HG02981 (cell line): Measurements from ENCODE around the gene ACAP2.

Experiments
- ATAC-seq: cut with Tn5 transposase; IDR thresholded peaks from one replicate; pipeline ENCODE4 v1.9.1; 2021; ENCODE audit warnings: mild to moderate bottlenecking, moderate library complexity; ENCODE audit not compliant: unreplicated experiment

ACAP2 gene

GRCh38 chr3:195263193-195263924 is 179.5 kb downstream of the ACAP2 start:
- ATAC-seq: no peak

DNA sequence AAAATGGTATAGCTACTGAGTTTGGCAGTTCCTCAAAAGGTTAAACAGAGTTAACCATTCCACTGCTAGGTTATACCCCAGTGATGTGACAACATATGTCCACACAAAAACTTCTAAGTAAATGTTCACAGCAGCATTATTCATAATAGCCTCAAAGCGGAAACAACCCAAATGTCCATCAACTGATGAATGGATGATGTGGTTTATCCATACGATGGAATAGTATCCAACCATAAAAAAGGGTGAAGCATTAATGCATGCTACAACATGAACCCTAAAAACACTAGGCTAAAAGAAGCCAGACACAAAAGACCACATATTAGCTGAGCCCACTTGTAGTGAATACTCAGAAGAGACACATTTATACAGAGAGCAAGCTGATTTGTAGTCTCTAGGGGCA is 180.9 kb downstream of the ACAP2 start:
- no peak for ATAC-seq

- ATAC-seq: peak; percentile 5
Observed at GRCh38 chr3:195260280-195260905, 182.4 kb downstream of the ACAP2 start.

GRCh38 chr3:195259475-195260279 is 183.1 kb downstream of the ACAP2 start:
- ATAC-seq: peak; percentile 82

- no peak for ATAC-seq
Observed at GRCh38 chr3:195259154-195259474, 183.7 kb downstream of the ACAP2 start.

GRCh38 chr3:195258449-195259153 is 184.2 kb downstream of the ACAP2 start:
- ATAC-seq: no peak

GRCh38 chr3:195257454-195258448 is 185.1 kb downstream of the ACAP2 start:
- ATAC-seq: no peak

- no peak for ATAC-seq
Observed at GRCh38 chr3:195256639-195257453, 186.0 kb downstream of the ACAP2 start.

- no peak for ATAC-seq
Observed at GRCh38 chr3:195255571-195256501, 187.0 kb downstream of the ACAP2 start.

DNA sequence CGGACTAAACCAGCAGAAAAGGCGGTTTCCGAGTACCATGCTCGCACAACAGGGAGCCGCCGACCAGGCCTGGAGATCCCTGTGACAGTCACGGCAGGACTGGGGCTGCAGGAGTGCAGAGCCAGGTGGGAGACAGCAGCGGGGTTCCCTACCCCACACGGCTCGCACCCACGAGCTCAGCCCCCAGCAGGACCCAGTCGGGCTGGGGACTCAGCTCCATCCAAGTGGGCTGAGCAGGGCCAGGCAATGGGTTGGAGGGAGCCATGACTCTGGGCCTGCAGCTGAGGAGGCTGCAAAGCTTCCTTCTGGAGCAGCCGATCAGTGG is 187.7 kb downstream of the ACAP2 start:
- ATAC-seq: no peak

GRCh38 chr3:195254454-195255175 is 188.2 kb downstream of the ACAP2 start:
- ATAC-seq: no peak

DNA sequence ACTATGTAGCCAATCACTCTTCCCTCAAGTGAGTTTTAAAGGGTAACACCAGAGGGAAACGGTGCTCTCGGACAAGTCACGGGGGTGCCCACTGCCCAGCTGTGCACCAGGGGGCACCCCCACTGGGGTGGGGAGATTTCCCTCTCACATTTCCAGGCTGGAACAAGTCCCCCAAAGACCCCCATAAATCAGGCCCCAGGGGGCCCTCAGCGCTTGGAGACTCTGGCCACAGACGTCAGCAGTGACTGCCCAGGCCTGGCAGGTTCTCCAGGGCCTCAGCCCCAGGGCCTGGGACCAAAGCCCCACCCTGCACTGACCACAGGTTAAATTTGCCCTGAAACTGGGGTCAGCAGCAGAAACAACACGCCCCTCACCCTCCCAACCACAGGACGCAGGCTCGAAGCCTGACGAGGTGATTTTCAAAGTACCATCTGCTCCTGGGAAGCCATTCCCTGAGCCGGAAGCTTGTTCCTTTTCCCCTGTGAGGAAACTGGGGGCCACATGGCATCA is 188.8 kb downstream of the ACAP2 start:
- ATAC-seq: no peak

DNA sequence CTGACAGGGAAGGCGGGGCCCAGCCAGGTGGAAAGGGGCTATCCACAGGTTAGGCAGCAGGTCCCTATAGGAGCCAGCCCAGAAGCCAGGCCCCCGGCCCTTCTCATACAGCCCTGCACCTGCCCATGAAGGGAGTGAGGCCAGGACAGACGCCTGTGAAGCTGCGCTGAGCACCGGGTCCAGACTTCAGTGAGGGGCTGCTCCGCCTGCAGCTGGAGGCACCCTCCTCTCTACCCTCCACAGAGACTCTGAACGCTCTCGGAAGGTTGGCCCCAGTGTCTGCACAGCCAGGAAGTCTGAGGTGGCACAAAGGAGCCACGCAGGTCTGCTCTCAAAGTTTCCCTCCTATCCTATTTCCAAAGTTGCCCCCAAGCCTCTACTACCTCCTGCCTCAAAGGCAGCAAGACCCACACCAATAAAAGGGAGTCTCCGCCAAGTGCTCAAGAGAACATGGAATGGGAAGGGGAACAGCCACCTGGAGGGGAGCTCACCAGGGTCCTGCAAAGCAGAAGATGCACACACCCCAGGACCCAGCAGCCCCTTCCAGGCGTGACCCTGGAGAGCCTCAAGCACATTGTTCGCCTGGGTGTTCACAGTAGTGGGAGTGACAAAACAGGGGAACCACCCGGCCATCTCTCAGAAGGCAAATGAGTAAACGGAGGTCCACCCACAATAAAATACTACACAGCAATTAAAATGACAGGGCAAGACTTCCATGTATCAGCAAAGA is 191.3 kb downstream of the ACAP2 start:
- no peak for ATAC-seq

DNA sequence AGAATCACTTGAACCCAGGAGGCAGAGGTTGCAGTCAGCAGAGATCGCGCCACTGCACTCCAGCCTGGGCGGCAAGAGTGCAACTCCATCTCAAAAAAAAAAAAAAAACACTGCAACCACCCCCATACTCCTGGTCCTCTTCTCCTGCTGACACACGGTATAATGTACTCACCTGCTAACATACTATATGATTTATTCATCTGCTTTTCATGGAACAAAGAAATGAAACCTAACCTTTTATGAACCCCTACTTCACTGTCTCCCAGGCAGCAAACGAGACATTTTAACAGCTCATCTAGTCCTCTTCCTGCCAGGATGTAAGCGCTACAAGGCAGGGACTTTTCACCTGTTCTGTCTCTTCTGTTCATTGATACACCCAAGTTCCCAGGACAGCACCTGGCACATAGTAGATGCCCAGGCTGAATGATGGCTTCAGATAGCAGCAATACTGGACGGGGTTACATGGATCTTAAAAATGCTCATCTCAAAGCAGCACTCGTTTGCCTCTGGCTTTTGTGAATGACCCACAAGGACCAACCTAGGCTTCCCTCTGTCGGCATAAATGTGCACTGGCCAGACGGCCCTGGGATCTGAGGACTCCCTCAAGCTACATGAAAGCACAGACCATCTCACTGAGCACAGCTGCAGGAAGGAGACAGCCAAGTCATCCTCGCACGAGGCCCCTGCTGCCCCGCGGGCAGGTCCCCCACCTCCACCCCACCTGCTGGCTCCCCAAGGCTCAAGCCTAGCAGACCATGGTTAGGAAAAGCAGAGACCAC is 192.2 kb downstream of the ACAP2 start:
- ATAC-seq: no peak

DNA sequence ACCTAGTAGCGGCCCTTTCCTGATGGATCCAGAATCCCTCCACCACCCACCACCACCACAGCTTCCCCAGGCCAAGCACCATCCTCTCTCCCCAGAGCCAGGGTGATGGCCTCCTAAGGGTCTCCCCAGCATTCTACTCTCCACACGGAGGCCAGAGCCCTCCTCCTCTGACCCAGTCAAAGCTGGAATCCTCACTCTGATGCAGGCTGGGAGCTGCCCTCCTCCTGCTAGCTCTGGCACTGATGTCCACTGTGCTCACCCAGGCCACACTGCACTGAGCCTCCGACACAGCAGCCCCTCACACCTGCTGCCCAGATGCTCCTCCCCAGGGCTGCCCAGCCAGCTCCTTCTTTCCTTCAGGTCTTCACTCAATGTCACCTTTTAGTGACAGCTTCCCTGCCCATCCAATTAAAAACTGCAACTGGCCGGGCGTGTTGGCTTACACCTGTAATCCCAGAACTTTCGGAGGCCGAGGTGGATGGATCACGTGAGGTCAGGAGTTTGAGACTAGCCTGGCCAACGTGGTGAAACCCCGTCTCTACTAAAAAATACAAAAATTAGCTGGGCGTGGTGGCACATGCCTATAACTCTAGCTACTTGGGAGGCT is 192.9 kb downstream of the ACAP2 start:
- ATAC-seq: no peak
